Sigmoid colon (tissue), 3 donors: ENCODE measurements around the gene NLRC5.

Source experiments
- CTCF ChIP-seq, 4 experiments: fragments of 450-650 bp in 3 of 4; fragments of 200-600 bp in 1 of 4; IDR thresholded peaks; one replicate each; pipeline ENCODE4 v1.5.1; 2016 to 2019; ENCODE audit warnings: antibody characterized with exemption in 4 of 4, mild to moderate bottlenecking in 3 of 4, moderate library complexity in 2 of 4
- POLR2A ChIP-seq, 2 donors: fragments of 450-650 bp; IDR thresholded peaks; one replicate each; pipeline ENCODE4 v1.6.1; 2016; ENCODE audit warnings: antibody characterized with exemption in 2 of 2, mild to moderate bottlenecking in 2 of 2, moderate library complexity in 2 of 2

- no peak for TF ChIP-seq POLR2A (IDR thresholded peaks at IDR 0.05)
- no peak for TF ChIP-seq CTCF (IDR thresholded peaks at IDR 0.05)
These were observed 36.8 kb downstream of the NLRC5 start for GRCh38 chr16:57025941-57026777.
